H1 (cell line): ENCODE measurements around the gene ACOT7. TPM values are rescaled to one million over a fixed set of nuclear protein-coding genes. Genes with fewer than 3 reads are reported as not detected.

Experiments used
- BACH1 ChIP-seq: IDR thresholded peaks from 2 replicates; pipeline ENCODE4 v1.6.1; 2012; ENCODE audit warnings: low read length, improper control_type of control experiment
- CBX5 ChIP-seq: fragments of 300-800, 300-1000 bp; sonication (generic); IDR thresholded peaks from 2 replicates; pipeline ENCODE4 v1.7.1; 2016; ENCODE audit warnings: antibody characterized with exemption, low read length, low read depth
- EP300 ChIP-seq, 2 experiments: IDR thresholded peaks; 1 replicate in 1 of 2; 2 replicates in 1 of 2; pipeline ENCODE4 v1.6.1; 2011 to 2012; ENCODE audit warnings: low read depth in 2 of 2, low read length in 2 of 2, mild to moderate bottlenecking in 2 of 2, borderline replicate concordance in 1 of 2, inconsistent platforms in 1 of 2, moderate library complexity in 1 of 2
- JUND ChIP-seq: IDR thresholded peaks from 2 replicates; pipeline ENCODE4 v1.6.1; 2011; ENCODE audit warnings: mild to moderate bottlenecking, improper control_type of control experiment, low read length
- KDM4A ChIP-seq: IDR thresholded peaks from one replicate; pipeline ENCODE4 v1.7.1; 2012; ENCODE audit warnings: low read depth, mild to moderate bottlenecking, moderate library complexity, low read length, inconsistent platforms; ENCODE audit not compliant: severe bottlenecking
- ZNF274 ChIP-seq: IDR thresholded peaks from 2 replicates; pipeline ENCODE4 v1.7.0; 2012; ENCODE audit warnings: low read length, borderline replicate concordance; ENCODE audit errors: extremely low read depth
- polyA plus RNA-seq, 7 experiments: library from polyadenylated mRNA; depleted of rRNA in 3 of 7; stranded (reverse) in 5 of 7; unstranded in 2 of 7; fragments of >200 nt in 5 of 7; fragments of 200-250 nt in 2 of 7; gene quantifications; 1 replicate in 5 of 7; 2 replicates in 1 of 7; 4 replicates in 1 of 7; pipeline versions ENCODE4 v1.2.1 to v1.2.3, GENCODE V29; 2011 to 2013; ENCODE audit warnings: missing spikeins in 2 of 7, mixed read lengths in 2 of 7
- total RNA-seq: library from RNA; stranded (reverse); fragmentation: NEBNext Ultra II Directional; extraction: Animal tissue kit (Norgen Biotek cat#: 25700); gene quantifications from 2 replicates; pipeline ENCODE4 v1.2.1, GENCODE V29; 2021

ACOT7 gene
- total and polyA plus RNA-seq, 2 of the 8 experiments (the other 6 are each of a cell fraction or from before 2014, with no cell fraction given): 151 to 214 TPM

DNA sequence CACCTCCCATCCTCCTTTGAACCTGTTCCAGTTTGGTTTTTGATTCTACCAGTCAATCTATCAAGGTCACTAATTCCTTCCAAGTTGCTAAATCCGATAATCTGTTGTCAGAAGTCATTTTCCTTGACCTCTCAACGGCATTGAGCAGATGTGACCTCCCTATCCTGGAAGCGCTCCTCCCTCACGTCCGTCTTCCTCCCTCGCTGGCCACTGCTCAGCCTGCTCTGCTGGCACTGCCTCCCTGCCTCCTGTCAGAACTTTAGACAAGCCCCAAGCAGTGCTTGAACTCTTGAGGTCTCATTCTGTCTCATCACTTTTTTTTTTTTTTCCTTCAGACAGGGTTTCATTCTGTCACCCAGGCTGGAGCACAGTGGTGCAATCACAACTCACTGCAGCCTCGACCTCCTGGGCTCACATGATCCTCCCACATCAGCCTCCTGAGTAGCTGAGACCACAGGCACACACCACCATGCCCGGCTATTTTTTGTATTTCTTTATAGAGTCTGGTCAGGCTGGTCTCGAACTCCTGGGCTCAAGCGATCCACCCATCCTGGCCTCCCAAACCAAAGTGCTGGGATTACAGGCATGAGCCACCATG lies 4.4 kb upstream of the ACOT7 start (continued):
- TF ChIP-seq JUND (no peak), CBX5 (no peak), KDM4A (no peak), ZNF274 (no peak), BACH1 (no peak), EP300 (IDR thresholded peaks at IDR 0.05; ENCODE audit: borderline replicate concordance in 1 of 2, low read depth in 2 of 2, low read length in 2 of 2) (no peak)
